Neural progenitor cell (in vitro differentiated cells): ENCODE measurements around the gene NDRG3.

Experiments
- CTCF ChIP-seq: fragments of 200-600 bp; sonication (generic); IDR thresholded peaks from 2 replicates; pipeline ENCODE4 v1.5.1; 2017; ENCODE audit warnings: antibody characterized with exemption, mild to moderate bottlenecking
- EZH2 ChIP-seq: fragments of 200-600 bp; sonication (generic); IDR thresholded peaks from 2 replicates; pipeline ENCODE4 v1.6.1; 2017; ENCODE audit warnings: antibody characterized with exemption, mild to moderate bottlenecking, moderate library complexity
- EZH2phosphoT487 ChIP-seq: fragments of 200-600 bp; sonication (generic); IDR thresholded peaks from 2 replicates; pipeline ENCODE4 v1.6.1; 2017; ENCODE audit warnings: antibody characterized with exemption

DNA sequence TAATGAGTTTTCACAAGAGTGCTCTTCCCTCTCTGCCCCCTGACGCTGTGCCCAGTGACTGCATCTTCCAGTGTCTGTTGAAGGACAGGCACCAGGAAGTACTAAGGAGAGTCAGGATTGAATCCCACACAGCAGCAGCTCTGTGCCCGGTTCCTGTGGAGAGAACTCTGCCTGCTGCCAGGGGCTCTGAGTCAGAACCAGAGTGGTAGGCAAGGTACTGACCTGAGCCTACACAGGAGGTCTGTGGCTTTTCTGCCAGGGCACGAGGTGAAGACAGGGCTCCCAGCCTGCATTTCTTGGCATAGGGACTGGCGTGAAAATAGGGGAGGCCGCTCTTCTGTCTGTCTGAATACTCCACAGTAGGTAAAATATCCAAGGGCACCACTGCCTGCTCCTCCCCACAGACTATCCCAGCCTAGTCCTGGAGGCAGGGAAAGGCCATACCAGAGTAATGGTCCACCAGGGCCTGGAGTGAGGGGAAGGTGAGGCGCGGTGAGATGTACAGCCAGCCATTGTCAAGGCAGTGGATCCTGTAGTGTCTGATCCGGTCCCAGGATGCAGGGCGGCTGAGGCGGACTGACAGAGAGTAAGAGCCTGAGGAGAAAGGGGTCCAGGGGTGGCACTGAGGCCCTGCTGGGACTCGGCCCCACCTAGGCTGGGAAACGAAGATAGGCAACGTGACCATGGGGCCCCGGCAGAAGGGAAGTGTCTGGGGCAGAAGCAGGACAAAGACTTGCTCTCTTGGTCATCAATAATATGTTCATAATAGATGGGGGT lies 130.9 kb downstream of the NDRG3 start:
- no peak for TF ChIP-seq CTCF
- TF ChIP-seq EZH2phosphoT487: no peak
- TF ChIP-seq EZH2: no peak
